Measurements from ENCODE around the gene ANAPC16. TPM values are rescaled to one million over a fixed set of nuclear protein-coding genes. Genes with fewer than 3 reads are reported as not detected.

The ANAPC16 gene
- total and polyA plus RNA-seq, 2 of the 4 experiments (the other 2 are of a cell fraction), result 25.2 to 26.3 TPM

- no peaks in the 10 kb centered on the region for H3K4me1 ChIP-seq (ENCODE audit: control insufficient read depth, insufficient read depth, low read length)
- in situ Hi-C loops (cut with MboI; ENCODE audit: low sequenced_read_pairs), result no loop called here
- H4K5ac ChIP-seq (ENCODE audit: low read depth, low read length), result no peak overlapping the region
- H2BK120ac ChIP-seq (ENCODE audit: low read depth, low read length), result no peak overlapping the region
- dilution Hi-C loops (cut with HindIII; ENCODE audit: low sequenced_read_pairs, unreplicated experiment), result no loop called here
- H3K27me3 ChIP-seq (ENCODE audit: control insufficient read depth, insufficient read depth, low read length), result no peaks in the 10 kb centered on the region
- H3K79me1 ChIP-seq (ENCODE audit: low read depth in 1 of 2, low read length in 2 of 2), result no peaks in the 10 kb centered on the region
- 100% methylated on average over 2 of the region's 5 CpGs; no CpG with 5 or more reads in 1 of the 2 experiments for WGBS, 2 experiments (ENCODE audit: extremely low coverage in 2 of 2, insufficient read length in 1 of 2)
- no peak overlapping the region for H2BK15ac ChIP-seq (ENCODE audit: low read depth, low read length)
- no peak overlapping the region for H3K14ac ChIP-seq (replicated peaks; ENCODE audit: low read depth, low read length)
- CTCF ChIA-PET, result interaction anchor here (1.0 kb wide), 1 partner anchor 75 kb away, joined by 3 read pairs; no protein-coding TSS in a partner anchor
- POLR2A ChIA-PET (ENCODE audit: unreplicated experiment), result no interaction called here
- H3K4ac ChIP-seq (ENCODE audit: low read depth, low read length), result no peak overlapping the region
- no peak overlapping the region for H3K4me2 ChIP-seq (ENCODE audit: low read depth, low read length)
- intact Hi-C loops (cut with micrococcal nuclease), result no loop called here
- no peak overlapping the region for H4K8ac ChIP-seq (ENCODE audit: low read depth in 2 of 2, low read length in 2 of 2)
- no peak overlapping the region for H3K9ac ChIP-seq (ENCODE audit: low read depth, low read length)
- H2AK9ac ChIP-seq (replicated peaks; ENCODE audit: low read depth, low read length, poor library complexity), result no peak overlapping the region
- no peak overlapping the region for H3K23ac ChIP-seq (ENCODE audit: low read depth, low read length)
- H2BK5ac ChIP-seq (ENCODE audit: low read depth, low read length, poor library complexity, severe bottlenecking), result no peak overlapping the region
- H3K9me1 ChIP-seq (ENCODE audit: insufficient read depth, low read length), result 0 out of 2 replicates have a peak, but pooled peaks cover 3% of the 10 kb centered on the region
- TF ChIP-seq RAD21 (IDR thresholded peaks at IDR 0.05; ENCODE audit: low read length) (no peak), RCOR1 (IDR thresholded peaks at IDR 0.05; ENCODE audit: insufficient replicate concordance, low read length) (no peak), CEBPB (IDR thresholded peaks at IDR 0.05; ENCODE audit: low read depth, low read length) (no peak), MXI1 (IDR thresholded peaks at IDR 0.05; ENCODE audit: borderline replicate concordance, low read depth, low read length) (no peak), ELK1 (IDR thresholded peaks at IDR 0.05; ENCODE audit: borderline replicate concordance, low read depth, low read length) (no peak), CTCF (conservative IDR thresholded peaks at IDR 0.05; ENCODE audit: low read depth, low read length) (no peak), RFX5 (IDR thresholded peaks at IDR 0.05; ENCODE audit: low read depth, low read length) (no peak), USF2 (IDR thresholded peaks at IDR 0.05; ENCODE audit: low read depth, low read length) (no peak), MAFK (IDR thresholded peaks at IDR 0.05; ENCODE audit: low read depth, low read length) (no peak), MAZ (IDR thresholded peaks at IDR 0.05; ENCODE audit: borderline replicate concordance, low read depth, low read length) (no peak), FOS (IDR thresholded peaks at IDR 0.05; ENCODE audit: low read depth, low read length) (no peak), BHLHE40 (IDR thresholded peaks at IDR 0.05; ENCODE audit: low read depth, low read length) (no peak), SMC3 (IDR thresholded peaks at IDR 0.05; ENCODE audit: low read depth, low read length) (no peak), POLR2A (IDR thresholded peaks at IDR 0.05; ENCODE audit: low read depth, low read length) (no peak), NFE2L2 (IDR thresholded peaks at IDR 0.05; ENCODE audit: low read depth, low read length) (no peak), CHD1 (IDR thresholded peaks at IDR 0.05; ENCODE audit: low read depth, low read length) (no peak)
- H2AFZ ChIP-seq (replicated peaks; ENCODE audit: low read length, poor library complexity), result no peak overlapping the region
- no TSS peak for BruUV-seq (replicated peaks)
- DNase-seq (no peak), ATAC-seq (ENCODE audit: low read depth) (no peak)
- H3K4me3 ChIP-seq (ENCODE audit: insufficient read depth, low read depth, low read length), result no peak overlapping the region
- H3K9me3 ChIP-seq (ENCODE audit: control insufficient read depth, insufficient read depth, low read length), result no peaks in the 10 kb centered on the region
- no peak overlapping the region for H2BK20ac ChIP-seq (ENCODE audit: low read depth, low read length)
- H3K27ac ChIP-seq (ENCODE audit: insufficient read depth, low read length), result no peak overlapping the region
- H4K91ac ChIP-seq (ENCODE audit: insufficient read depth, low read depth, low read length), result no peak overlapping the region
- H2AK5ac ChIP-seq (ENCODE audit: low read depth, low read length), result no peak overlapping the region
- peaks cover 17% of the 10 kb centered on the region for H3K36me3 ChIP-seq (ENCODE audit: control insufficient read depth, insufficient read depth, low read length)
- H3K18ac ChIP-seq (ENCODE audit: low read depth, low read length), result no peak overlapping the region
- no peak overlapping the region for H3K56ac ChIP-seq (ENCODE audit: extremely low read depth, insufficient read depth, low read length)
- H4K20me1 ChIP-seq (ENCODE audit: insufficient read depth, low read length), result no peaks in the 10 kb centered on the region
Observed at GRCh38 chr10:72201293-72201692, 14.5 kb upstream of the ANAPC16 start.
